Neural cell (in vitro differentiated cells): ENCODE measurements around the gene OBP2A. TPM values are rescaled to one million over a fixed set of nuclear protein-coding genes. Genes with fewer than 3 reads are reported as not detected.

ENCODE experiments used
- H2AFZ ChIP-seq: fragments of 200-600, 300-800 bp; sonication (generic), shearing (Covaris generic); 2 replicates; pipeline ENCODE4 v1.6.0; 2014; ENCODE audit warnings: low read depth, mild to moderate bottlenecking, antibody characterized with exemption, low read length, moderate library complexity
- H3F3A ChIP-seq: fragments of 200-600 bp; shearing (Covaris generic); 2 replicates; pipeline ENCODE4 v1.6.1; 2016; ENCODE audit warnings: mild to moderate bottlenecking, moderate library complexity, mixed read lengths, antibody characterized with exemption, low read length; ENCODE audit not compliant: insufficient read depth, poor library complexity, severe bottlenecking
- H3K27ac ChIP-seq: fragments of 200-600, 300-800 bp; sonication (generic), shearing (Covaris generic); 2 replicates; pipeline ENCODE4 v1.5.1; 2014; ENCODE audit warnings: mild to moderate bottlenecking, low read length, moderate library complexity
- H3K27me3 ChIP-seq: fragments of 300-800, 200-600 bp; sonication (generic), shearing (Covaris generic); 2 replicates; pipeline ENCODE4 v1.6.0; 2014; ENCODE audit warnings: mild to moderate bottlenecking, low read depth, low read length, moderate library complexity; ENCODE audit not compliant: insufficient read depth
- H3K36me3 ChIP-seq: fragments of 300-800, 200-600 bp; sonication (generic), shearing (Covaris generic); 2 replicates; pipeline ENCODE4 v1.5.1; 2014; ENCODE audit warnings: mild to moderate bottlenecking, antibody characterized with exemption, low read length, moderate library complexity; ENCODE audit not compliant: insufficient read depth
- H3K4me2 ChIP-seq: fragments of 300-800, 200-600 bp; sonication (generic), shearing (Covaris generic); 2 replicates; pipeline ENCODE4 v1.6.0; 2014; ENCODE audit warnings: mild to moderate bottlenecking, low read length
- H3K4me3 ChIP-seq: fragments of 300-800, 200-600 bp; sonication (generic), shearing (Covaris generic); 2 replicates; pipeline ENCODE4 v1.5.1; 2014; ENCODE audit warnings: mild to moderate bottlenecking, low read length, moderate library complexity
- H3K79me2 ChIP-seq: fragments of 200-600 bp; shearing (Covaris generic); replicated peaks from 2 replicates; pipeline ENCODE4 v1.6.0; 2014; ENCODE audit warnings: mild to moderate bottlenecking, low read length, moderate library complexity; ENCODE audit not compliant: insufficient read depth
- H3K9ac ChIP-seq: fragments of 300-800, 200-600 bp; sonication (generic), shearing (Covaris generic); 2 replicates; pipeline ENCODE4 v1.6.1; 2016; ENCODE audit warnings: mild to moderate bottlenecking, low read length, mixed read lengths
- H3K9me2 ChIP-seq: fragments of 200-600 bp; shearing (Covaris generic); 2 replicates; pipeline ENCODE4 v1.6.1; 2016; ENCODE audit warnings: mild to moderate bottlenecking, low read length, mixed read lengths; ENCODE audit not compliant: insufficient read depth
- H3K9me3 ChIP-seq: fragments of 200-600, 300-800 bp; sonication (generic), shearing (Covaris generic); 2 replicates; pipeline ENCODE4 v1.6.1; 2016; ENCODE audit warnings: mild to moderate bottlenecking, mixed run types, low read length, moderate library complexity, mixed read lengths
- H4K20me1 ChIP-seq: fragments of 200-600 bp; shearing (Covaris generic); 2 replicates; pipeline ENCODE4 v1.6.1; 2016; ENCODE audit warnings: mild to moderate bottlenecking, mixed run types; ENCODE audit not compliant: insufficient read depth
- EP300 ChIP-seq: fragments of 450-650 bp; conservative IDR thresholded peaks from 2 replicates; pipeline ENCODE4 v1.6.1; 2014; ENCODE audit warnings: antibody characterized with exemption, mild to moderate bottlenecking, moderate library complexity; ENCODE audit not compliant: poor library complexity, severe bottlenecking
- EZH2 ChIP-seq: fragments of 200-600, 300-800 bp; shearing (Covaris generic), sonication (generic); IDR thresholded peaks from 2 replicates; pipeline ENCODE4 v1.6.1; 2014; ENCODE audit warnings: antibody characterized with exemption, low read length, borderline replicate concordance, mild to moderate bottlenecking; ENCODE audit not compliant: insufficient read depth, poor library complexity, severe bottlenecking
- MXI1 ChIP-seq: fragments of 450-650 bp; conservative IDR thresholded peaks from 2 replicates; pipeline ENCODE4 v1.6.1; 2014; ENCODE audit warnings: antibody characterized with exemption, mild to moderate bottlenecking; ENCODE audit not compliant: poor library complexity, severe bottlenecking
- POLR2AphosphoS5 ChIP-seq: IDR thresholded peaks from 2 replicates; pipeline ENCODE4 v1.6.1; 2012
- RAD21 ChIP-seq: fragments of 450-650 bp; conservative IDR thresholded peaks from 2 replicates; pipeline ENCODE4 v1.6.1; 2014; ENCODE audit warnings: antibody characterized with exemption, mild to moderate bottlenecking, moderate library complexity
- SMC3 ChIP-seq: fragments of 450-650 bp; conservative IDR thresholded peaks from 2 replicates; pipeline ENCODE4 v1.6.1; 2014; ENCODE audit warnings: antibody characterized with exemption, mild to moderate bottlenecking, moderate library complexity; ENCODE audit not compliant: poor library complexity
- TAF1 ChIP-seq: IDR thresholded peaks from 2 replicates; pipeline ENCODE4 v1.6.1; 2012; ENCODE audit warnings: low read depth
- polyA plus RNA-seq: library from polyadenylated mRNA; depleted of rRNA; stranded (reverse); fragments of >200 nt; gene quantifications from 2 replicates; pipeline ENCODE4 v1.2.3, GENCODE V29; 2014
- TF ChIP-seq, protein P1 (sequence below): fragments of 450-650 bp; IDR thresholded peaks from 2 replicates; pipeline ENCODE4 v1.5.1; 2014; ENCODE audit warnings: antibody characterized with exemption, mild to moderate bottlenecking, moderate library complexity; ENCODE audit not compliant: poor library complexity, severe bottlenecking
- TF ChIP-seq, protein P2 (sequence below): IDR thresholded peaks from 2 replicates; pipeline ENCODE4 v1.6.1; 2012; ENCODE audit warnings: borderline replicate concordance

The OBP2A gene
- polyA plus RNA-seq, 1 donor from 2014 or later, result not detected

DNA sequence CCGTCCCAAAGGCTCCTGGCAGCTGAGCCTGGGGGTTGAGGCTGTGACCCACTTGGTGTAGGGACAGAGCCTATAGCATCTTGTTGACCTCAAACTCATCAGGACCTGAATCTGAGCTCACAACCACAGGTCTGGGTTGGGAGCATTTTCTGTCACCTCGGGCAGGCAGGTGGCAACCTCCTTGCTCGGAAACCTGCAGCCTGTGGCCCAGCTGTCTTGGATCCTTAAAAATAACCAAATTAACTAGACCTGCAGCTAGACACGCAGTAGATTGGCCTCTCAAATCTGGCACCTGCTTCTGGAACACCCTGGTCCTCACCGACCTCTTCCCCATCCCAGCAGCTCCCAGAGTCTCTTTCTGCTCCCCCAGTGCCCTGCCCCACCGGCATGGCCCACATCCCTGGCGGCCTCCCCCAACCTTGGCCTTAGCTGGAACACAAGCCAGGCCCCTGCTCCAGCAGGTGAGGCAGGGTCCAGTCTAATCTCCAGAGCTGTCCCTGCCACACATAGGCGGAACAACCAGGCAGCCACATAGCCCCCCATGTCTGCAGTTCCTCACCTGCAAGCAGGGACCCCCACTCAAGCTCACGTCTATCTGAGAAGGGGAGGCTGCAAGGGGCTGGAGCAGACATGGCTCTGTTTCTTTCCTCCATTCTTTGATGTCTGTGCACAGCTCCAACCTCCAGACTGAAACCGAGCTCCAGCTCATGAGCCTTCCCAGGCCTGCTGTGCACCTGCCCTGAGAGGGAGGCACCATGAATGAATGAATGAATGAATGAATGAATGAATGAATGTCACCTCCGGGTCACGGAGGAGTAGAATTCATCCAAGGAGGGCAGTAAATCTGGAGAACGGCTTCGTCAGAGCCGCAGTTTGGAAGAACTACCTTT, 43.9 kb downstream of the OBP2A start:
- H3K9me3 ChIP-seq, result no peaks in the 10 kb centered on the region
- no peak overlapping the region for H2AFZ ChIP-seq
- no peaks in the 10 kb centered on the region for H3F3A ChIP-seq
- H3K79me2 ChIP-seq, result no peaks in the 10 kb centered on the region
- no peak overlapping the region for H3K9ac ChIP-seq
- no peak overlapping the region for H3K4me2 ChIP-seq
- H3K27ac ChIP-seq, result no peak overlapping the region
- H3K27me3 ChIP-seq, result no peaks in the 10 kb centered on the region
- H4K20me1 ChIP-seq, result no peaks in the 10 kb centered on the region
- no peaks in the 10 kb centered on the region for H3K36me3 ChIP-seq
- TF ChIP-seq RAD21 (no peak), EZH2 (no peak), EP300 (no peak), SMC3 (no peak), POLR2AphosphoS5 (no peak), MXI1 (no peak), TAF1 (no peak)
- TF ChIP-seq, protein P1, sequence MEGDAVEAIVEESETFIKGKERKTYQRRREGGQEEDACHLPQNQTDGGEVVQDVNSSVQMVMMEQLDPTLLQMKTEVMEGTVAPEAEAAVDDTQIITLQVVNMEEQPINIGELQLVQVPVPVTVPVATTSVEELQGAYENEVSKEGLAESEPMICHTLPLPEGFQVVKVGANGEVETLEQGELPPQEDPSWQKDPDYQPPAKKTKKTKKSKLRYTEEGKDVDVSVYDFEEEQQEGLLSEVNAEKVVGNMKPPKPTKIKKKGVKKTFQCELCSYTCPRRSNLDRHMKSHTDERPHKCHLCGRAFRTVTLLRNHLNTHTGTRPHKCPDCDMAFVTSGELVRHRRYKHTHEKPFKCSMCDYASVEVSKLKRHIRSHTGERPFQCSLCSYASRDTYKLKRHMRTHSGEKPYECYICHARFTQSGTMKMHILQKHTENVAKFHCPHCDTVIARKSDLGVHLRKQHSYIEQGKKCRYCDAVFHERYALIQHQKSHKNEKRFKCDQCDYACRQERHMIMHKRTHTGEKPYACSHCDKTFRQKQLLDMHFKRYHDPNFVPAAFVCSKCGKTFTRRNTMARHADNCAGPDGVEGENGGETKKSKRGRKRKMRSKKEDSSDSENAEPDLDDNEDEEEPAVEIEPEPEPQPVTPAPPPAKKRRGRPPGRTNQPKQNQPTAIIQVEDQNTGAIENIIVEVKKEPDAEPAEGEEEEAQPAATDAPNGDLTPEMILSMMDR, result no peak
- TF ChIP-seq, protein P2, sequence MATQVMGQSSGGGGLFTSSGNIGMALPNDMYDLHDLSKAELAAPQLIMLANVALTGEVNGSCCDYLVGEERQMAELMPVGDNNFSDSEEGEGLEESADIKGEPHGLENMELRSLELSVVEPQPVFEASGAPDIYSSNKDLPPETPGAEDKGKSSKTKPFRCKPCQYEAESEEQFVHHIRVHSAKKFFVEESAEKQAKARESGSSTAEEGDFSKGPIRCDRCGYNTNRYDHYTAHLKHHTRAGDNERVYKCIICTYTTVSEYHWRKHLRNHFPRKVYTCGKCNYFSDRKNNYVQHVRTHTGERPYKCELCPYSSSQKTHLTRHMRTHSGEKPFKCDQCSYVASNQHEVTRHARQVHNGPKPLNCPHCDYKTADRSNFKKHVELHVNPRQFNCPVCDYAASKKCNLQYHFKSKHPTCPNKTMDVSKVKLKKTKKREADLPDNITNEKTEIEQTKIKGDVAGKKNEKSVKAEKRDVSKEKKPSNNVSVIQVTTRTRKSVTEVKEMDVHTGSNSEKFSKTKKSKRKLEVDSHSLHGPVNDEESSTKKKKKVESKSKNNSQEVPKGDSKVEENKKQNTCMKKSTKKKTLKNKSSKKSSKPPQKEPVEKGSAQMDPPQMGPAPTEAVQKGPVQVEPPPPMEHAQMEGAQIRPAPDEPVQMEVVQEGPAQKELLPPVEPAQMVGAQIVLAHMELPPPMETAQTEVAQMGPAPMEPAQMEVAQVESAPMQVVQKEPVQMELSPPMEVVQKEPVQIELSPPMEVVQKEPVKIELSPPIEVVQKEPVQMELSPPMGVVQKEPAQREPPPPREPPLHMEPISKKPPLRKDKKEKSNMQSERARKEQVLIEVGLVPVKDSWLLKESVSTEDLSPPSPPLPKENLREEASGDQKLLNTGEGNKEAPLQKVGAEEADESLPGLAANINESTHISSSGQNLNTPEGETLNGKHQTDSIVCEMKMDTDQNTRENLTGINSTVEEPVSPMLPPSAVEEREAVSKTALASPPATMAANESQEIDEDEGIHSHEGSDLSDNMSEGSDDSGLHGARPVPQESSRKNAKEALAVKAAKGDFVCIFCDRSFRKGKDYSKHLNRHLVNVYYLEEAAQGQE, result no peak
- H3K4me3 ChIP-seq, result no peak overlapping the region
- H3K9me2 ChIP-seq, result no peaks in the 10 kb centered on the region

DNA sequence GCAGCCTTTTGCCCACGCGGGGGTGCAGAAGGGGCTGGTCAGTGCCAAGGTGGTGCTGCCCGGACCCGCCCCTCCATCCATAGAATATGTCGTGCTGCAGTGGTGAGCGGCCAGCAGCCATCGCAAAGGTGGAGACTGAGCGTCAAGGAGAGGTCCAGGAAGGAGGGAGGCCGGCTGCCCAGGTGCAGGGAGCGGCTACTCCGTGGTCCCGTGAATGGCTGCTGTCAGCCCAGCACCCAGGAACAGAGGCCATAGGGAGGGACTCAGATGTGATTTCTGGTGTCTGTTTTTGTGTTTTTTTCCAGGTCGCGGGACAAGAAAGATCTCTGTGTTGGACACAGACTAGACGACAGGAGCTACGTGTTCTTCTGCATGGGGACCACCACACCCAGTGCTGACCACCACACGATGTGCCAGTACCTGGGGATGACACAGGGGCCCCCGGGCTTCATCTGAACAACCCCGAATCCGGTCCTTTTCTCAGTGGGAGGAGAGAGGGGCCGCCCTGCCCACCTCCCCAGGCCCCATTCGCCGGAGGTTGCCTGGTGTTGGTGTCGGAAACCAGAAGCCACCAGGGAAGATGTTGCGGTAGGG, 44.7 kb downstream of the OBP2A start:
- no peak overlapping the region for H3K27ac ChIP-seq
- H3K4me3 ChIP-seq, result no peak overlapping the region
- no peaks in the 10 kb centered on the region for H3K36me3 ChIP-seq
- no peaks in the 10 kb centered on the region for H3K79me2 ChIP-seq
- H4K20me1 ChIP-seq, result no peaks in the 10 kb centered on the region
- H3K27me3 ChIP-seq, result no peaks in the 10 kb centered on the region
- H3K4me2 ChIP-seq, result no peak overlapping the region
- H3K9ac ChIP-seq, result no peak overlapping the region
- H3K9me2 ChIP-seq, result no peaks in the 10 kb centered on the region
- H3K9me3 ChIP-seq, result peaks cover under 1% of the 10 kb centered on the region
- no peaks in the 10 kb centered on the region for H3F3A ChIP-seq
- no peak overlapping the region for H2AFZ ChIP-seq
- TF ChIP-seq TAF1 (no peak), EP300 (no peak), SMC3 (no peak), RAD21 (no peak), POLR2AphosphoS5 (no peak), MXI1 (no peak), EZH2 (no peak)
- TF ChIP-seq, protein P2, result no peak
- TF ChIP-seq, protein P1, result no peak
